H9 (cell line): ENCODE data around the gene WDR20. TPM values are rescaled to one million over a fixed set of nuclear protein-coding genes. Genes with fewer than 3 reads are reported as not detected.

ENCODE experiments used
- DNase-seq: peaks from one replicate; pipeline ENCODE4 v3.0.0-alpha.2; 2017
- H2AFZ ChIP-seq: one replicate; pipeline ENCODE4 v1.6.1; 2013; ENCODE audit warnings: mild to moderate bottlenecking, low read length, control low read depth, moderate library complexity
- H2AK5ac ChIP-seq: 2 replicates; pipeline ENCODE4 v1.6.1; 2013; ENCODE audit warnings: low read length, control low read depth, mixed read lengths; ENCODE audit not compliant: insufficient read length
- H2BK120ac ChIP-seq: one replicate; pipeline ENCODE4 v1.6.1; 2013; ENCODE audit warnings: low read depth, mild to moderate bottlenecking, low read length, control low read depth, inconsistent platforms; ENCODE audit not compliant: poor library complexity, severe bottlenecking
- H2BK12ac ChIP-seq: 2 replicates; pipeline ENCODE4 v1.6.1; 2013; ENCODE audit warnings: low read length, control low read depth, mixed read lengths, low read depth; ENCODE audit not compliant: insufficient read length
- H2BK15ac ChIP-seq: 2 replicates; pipeline ENCODE4 v1.6.1; 2013; ENCODE audit warnings: low read depth, low read length, control low read depth
- H2BK20ac ChIP-seq: one replicate; pipeline ENCODE4 v1.6.1; 2013; ENCODE audit warnings: low read depth, mild to moderate bottlenecking, low read length, control low read depth, inconsistent platforms; ENCODE audit not compliant: poor library complexity, severe bottlenecking
- H2BK5ac ChIP-seq: 2 replicates; pipeline ENCODE4 v1.6.1; 2013; ENCODE audit warnings: low read length, control low read depth, mixed read lengths; ENCODE audit not compliant: insufficient read length
- H3K14ac ChIP-seq: 2 replicates; pipeline ENCODE4 v1.6.1; 2013; ENCODE audit warnings: low read length, control low read depth; ENCODE audit not compliant: insufficient read depth
- H3K18ac ChIP-seq: 2 replicates; pipeline ENCODE4 v1.6.1; 2013; ENCODE audit warnings: low read depth, mild to moderate bottlenecking, mixed read lengths, low read length, control low read depth; ENCODE audit not compliant: insufficient read length
- H3K23ac ChIP-seq: 2 replicates; pipeline ENCODE4 v1.6.1; 2013; ENCODE audit warnings: low read length, control low read depth, mixed read lengths, low read depth; ENCODE audit not compliant: insufficient read length
- H3K23me2 ChIP-seq: 2 replicates; pipeline ENCODE4 v1.6.1; 2013; ENCODE audit warnings: low read depth, mild to moderate bottlenecking, mixed read lengths, low read length, control low read depth; ENCODE audit not compliant: insufficient read length, poor library complexity, severe bottlenecking
- H3K27ac ChIP-seq: 2 replicates; pipeline ENCODE4 v1.5.1; 2013; ENCODE audit warnings: low read length, control low read depth, mixed read lengths, low read depth; ENCODE audit not compliant: insufficient read length
- H3K27me3 ChIP-seq: 2 replicates; pipeline ENCODE4 v1.6.1; 2013; ENCODE audit warnings: low read length, control low read depth, inconsistent platforms; ENCODE audit not compliant: insufficient read depth
- H3K4ac ChIP-seq: 2 replicates; pipeline ENCODE4 v1.6.1; 2013; ENCODE audit warnings: low read depth, mild to moderate bottlenecking, control low read depth, inconsistent platforms, low read length, moderate library complexity
- H3K4me1 ChIP-seq: 2 replicates; pipeline ENCODE4 v1.6.1; 2013; ENCODE audit warnings: low read length, control low read depth, inconsistent platforms; ENCODE audit not compliant: insufficient read depth
- H3K4me2 ChIP-seq: 2 replicates; pipeline ENCODE4 v1.6.1; 2013; ENCODE audit warnings: low read length, control low read depth, mixed read lengths; ENCODE audit not compliant: insufficient read length, insufficient read depth
- H3K56ac ChIP-seq: 2 replicates; pipeline ENCODE4 v1.6.1; 2013; ENCODE audit warnings: low read depth, mild to moderate bottlenecking, mixed read lengths, low read length, control low read depth; ENCODE audit not compliant: insufficient read length
- H3K79me1 ChIP-seq: 2 replicates; pipeline ENCODE4 v1.6.1; 2013; ENCODE audit warnings: low read depth, mild to moderate bottlenecking, moderate library complexity, low read length, control low read depth, inconsistent platforms; ENCODE audit not compliant: insufficient read depth, poor library complexity, severe bottlenecking
- H3K79me2 ChIP-seq: 2 replicates; pipeline ENCODE4 v1.6.1; 2013; ENCODE audit warnings: low read length, control low read depth, inconsistent platforms; ENCODE audit not compliant: insufficient read depth
- H3K9ac ChIP-seq: 2 replicates; pipeline ENCODE4 v1.6.1; 2013; ENCODE audit warnings: low read length, control low read depth, mixed read lengths; ENCODE audit not compliant: insufficient read length; ENCODE audit errors: extremely low read depth
- H3K9me3 ChIP-seq: one replicate; pipeline ENCODE4 v1.6.1; 2013; ENCODE audit warnings: low read depth, low read length, inconsistent platforms; ENCODE audit not compliant: control insufficient read depth
- H3T11ph ChIP-seq: one replicate; pipeline ENCODE4 v1.6.1; 2013; ENCODE audit warnings: mild to moderate bottlenecking, low read length, control low read depth, inconsistent platforms
- H4K20me1 ChIP-seq: one replicate; pipeline ENCODE4 v1.6.1; 2013; ENCODE audit not compliant: control insufficient read depth, insufficient read length, insufficient read depth
- H4K5ac ChIP-seq: 2 replicates; pipeline ENCODE4 v1.6.1; 2013; ENCODE audit warnings: low read depth, mild to moderate bottlenecking, mixed read lengths, low read length, control low read depth; ENCODE audit not compliant: insufficient read length
- H4K8ac ChIP-seq: replicated peaks from 2 replicates; pipeline ENCODE4 v1.6.1; 2013; ENCODE audit warnings: low read length, control low read depth, mixed read lengths, low read depth; ENCODE audit not compliant: insufficient read length
- H4K91ac ChIP-seq: 2 replicates; pipeline ENCODE4 v1.6.1; 2013; ENCODE audit warnings: low read depth, mild to moderate bottlenecking, moderate library complexity, mixed read lengths, low read length, control low read depth; ENCODE audit not compliant: insufficient read length
- H3K27ac Mint-ChIP-seq, 3 experiments: 2 replicates in 2 of 3; 3 replicates in 1 of 3; pipeline ENCODE4 v1.8.0; 2020 to 2021; ENCODE audit warnings: mixed read lengths in 3 of 3, mild to moderate bottlenecking in 1 of 3, moderate library complexity in 1 of 3
- H3K27me3 Mint-ChIP-seq: 2 replicates; pipeline ENCODE4 v1.8.0; 2021; ENCODE audit warnings: low read depth, mild to moderate bottlenecking, moderate library complexity, mixed read lengths
- H3K36me3 Mint-ChIP-seq, 3 experiments: 2 replicates in 2 of 3; 3 replicates in 1 of 3; pipeline ENCODE4 v1.8.0; 2020 to 2021; ENCODE audit warnings: low read depth in 3 of 3, mixed read lengths in 3 of 3; ENCODE audit not compliant: insufficient read depth in 1 of 3
- H3K4me1 Mint-ChIP-seq, 2 experiments: 2 replicates each; pipeline ENCODE4 v1.8.0; 2020; ENCODE audit warnings: mixed read lengths in 2 of 2
- H3K4me3 Mint-ChIP-seq, 2 experiments: 2 replicates in 1 of 2; 3 replicates in 1 of 2; pipeline ENCODE4 v1.8.0; 2020 to 2021; ENCODE audit warnings: mild to moderate bottlenecking in 2 of 2, mixed read lengths in 2 of 2, moderate library complexity in 1 of 2
- H3K9me3 Mint-ChIP-seq, 2 experiments: 2 replicates in 1 of 2; 3 replicates in 1 of 2; pipeline ENCODE4 v1.8.0; 2020; ENCODE audit warnings: mild to moderate bottlenecking in 2 of 2, mixed read lengths in 2 of 2, moderate library complexity in 1 of 2
- CTCF ChIP-seq: fragments of 200-600 bp; sonication (generic); conservative IDR thresholded peaks from 3 replicates; pipeline ENCODE4 v1.8.0; 2021; ENCODE audit warnings: antibody characterized with exemption, mild to moderate bottlenecking
- WGBS: extraction: QIAGEN DNeasy Blood & Tissue Kit; methylation state at CpG from one replicate; pipeline ENCODE4 v1.1.7; 2013; ENCODE audit warnings: missing lambda C conversion rate, low lambda C conversion rate, mixed read lengths; ENCODE audit not compliant: insufficient read length; ENCODE audit errors: extremely low coverage; 5-methylcytosine and 5-hydroxymethylcytosine counted together
- total RNA-seq: library from RNA; stranded (reverse); gene quantifications from 2 replicates; pipeline ENCODE4 v1.2.1, GENCODE V29; 2021

The WDR20 gene
- total RNA-seq, 1 experiment from 2014 or later: 31.6 TPM

- Histone ChIP-seq H3K56ac (no peak overlapping the region), H3K23me2 (no peaks in the 10 kb centered on the region), H2BK20ac (no peak overlapping the region), H4K8ac (no peak overlapping the region), H3K23ac (no peak overlapping the region), H3K18ac (no peak overlapping the region), H2BK15ac (no peak overlapping the region), H2BK5ac (no peak overlapping the region), H2BK12ac (no peak overlapping the region), H3K4me1 (peaks cover 4% of the 10 kb centered on the region; the same call in 1 of the 2 replicates), H4K91ac (no peak overlapping the region), H2BK120ac (no peak overlapping the region), H4K20me1 (no peaks in the 10 kb centered on the region), H2AFZ (no peak overlapping the region), H2AK5ac (no peak overlapping the region), H3K79me1 (no peaks in the 10 kb centered on the region), H3K4ac (no peak overlapping the region), H3K9me3 (no peaks in the 10 kb centered on the region), H3K27ac (no peak overlapping the region), H4K5ac (no peak overlapping the region), H3K27me3 (peaks cover 3% of the 10 kb centered on the region; the same call in 1 of the 2 replicates), H3K14ac (no peak overlapping the region), H3K79me2 (no peaks in the 10 kb centered on the region), H3K9ac (no peak overlapping the region), H3T11ph (no peak overlapping the region), H3K4me2 (no peak overlapping the region)
- DNase-seq: no peak
- peak overlapping the region in 1 of 2 experiments; percentile 35; a peak in 1 of 5 replicates for H3K4me3 Mint-ChIP-seq
- no peak for TF ChIP-seq CTCF
- H3K4me1 Mint-ChIP-seq: peaks cover 5 to 7% of the 10 kb centered on the region in 2 experiments
- no peaks in the 10 kb centered on the region for H3K36me3 Mint-ChIP-seq
- no CpG with 5 or more reads among the region's 8 CpGs for WGBS
- H3K9me3 Mint-ChIP-seq: no peaks in the 10 kb centered on the region
- H3K27me3 Mint-ChIP-seq: peaks cover 10% of the 10 kb centered on the region
- no peak overlapping the region for H3K27ac Mint-ChIP-seq
Measured at GRCh38 chr14:102248121-102248520, 108.4 kb downstream of the WDR20 start.
